HPDE6-E6E7 (cell line): ENCODE results near the gene BAIAP3.
A peak's percentile ranks its signal among the peaks of the same experiment; 100 is the strongest.

Source experiments
- DNase-seq: peaks from one replicate; pipeline ENCODE4 v3.0.0; 2011; ENCODE audit warnings: missing footprints; ENCODE audit errors: extremely low spot score

Gene BAIAP3

DNA sequence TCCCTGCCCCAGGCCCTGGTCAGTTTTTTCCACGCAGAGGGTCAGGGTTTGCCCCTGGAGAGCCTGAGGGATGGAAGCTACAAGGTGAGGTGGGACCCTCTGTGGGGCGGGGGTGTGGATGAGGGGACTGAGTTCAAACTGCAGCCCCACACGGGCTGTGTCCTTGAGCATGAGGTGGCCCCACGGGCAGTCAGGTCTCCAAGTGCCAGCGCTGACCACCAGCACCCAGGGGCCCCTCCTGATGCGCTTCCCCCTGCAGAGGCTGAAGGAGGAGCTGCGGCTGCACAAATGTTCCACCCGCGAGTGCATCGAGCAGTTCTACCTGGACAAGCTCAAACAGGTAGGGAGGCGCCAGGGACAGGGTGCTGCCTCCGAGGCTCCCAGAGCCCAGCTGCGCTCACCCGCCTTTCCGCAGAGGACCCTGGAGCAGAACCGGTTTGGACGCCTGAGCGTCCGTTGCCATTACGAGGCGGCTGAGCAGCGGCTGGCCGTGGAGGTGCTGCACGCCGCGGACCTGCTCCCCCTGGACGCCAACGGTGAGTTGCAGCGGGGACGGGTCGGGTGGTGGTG is 13.9 kb downstream of the BAIAP3 start:
- no peak for DNase-seq

DNA sequence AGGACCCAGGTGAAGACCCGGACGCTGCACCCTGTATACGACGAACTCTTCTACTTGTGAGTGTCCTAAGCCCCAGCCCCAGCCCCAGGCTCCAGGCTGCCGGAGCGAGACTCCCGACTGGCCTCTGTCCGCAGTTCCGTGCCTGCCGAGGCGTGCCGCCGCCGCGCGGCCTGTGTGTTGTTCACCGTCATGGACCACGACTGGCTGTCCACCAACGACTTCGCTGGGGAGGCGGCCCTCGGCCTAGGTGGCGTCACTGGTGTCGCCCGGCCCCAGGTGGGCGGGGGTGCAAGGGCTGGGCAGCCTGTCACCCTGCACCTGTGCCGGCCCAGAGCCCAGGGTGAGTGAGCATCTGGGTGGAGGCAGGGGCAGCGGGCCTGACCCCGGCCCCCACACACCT is 14.5 kb downstream of the BAIAP3 start:
- no peak for DNase-seq

DNA sequence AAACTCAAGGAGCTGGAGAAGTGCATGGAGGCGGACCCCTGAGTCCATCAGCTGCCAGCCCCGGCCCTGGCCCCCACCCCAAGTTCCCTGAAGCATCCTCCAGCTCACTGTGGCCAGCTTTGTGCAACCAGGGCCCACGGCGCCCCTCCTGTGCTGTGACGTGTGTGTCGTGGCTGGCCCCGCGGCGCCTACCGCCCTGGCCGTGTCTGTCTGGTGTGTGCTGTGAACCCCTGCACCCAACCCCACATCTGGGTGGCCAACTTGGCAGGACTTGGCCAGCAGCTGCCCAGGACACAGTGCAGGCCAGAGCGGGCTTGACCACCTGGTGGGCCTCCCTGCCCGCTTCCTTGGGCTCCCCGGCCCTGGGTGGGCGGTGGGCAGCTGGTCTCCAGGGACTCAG is 15.0 kb downstream of the BAIAP3 start:
- DNase-seq: no peak

DNA sequence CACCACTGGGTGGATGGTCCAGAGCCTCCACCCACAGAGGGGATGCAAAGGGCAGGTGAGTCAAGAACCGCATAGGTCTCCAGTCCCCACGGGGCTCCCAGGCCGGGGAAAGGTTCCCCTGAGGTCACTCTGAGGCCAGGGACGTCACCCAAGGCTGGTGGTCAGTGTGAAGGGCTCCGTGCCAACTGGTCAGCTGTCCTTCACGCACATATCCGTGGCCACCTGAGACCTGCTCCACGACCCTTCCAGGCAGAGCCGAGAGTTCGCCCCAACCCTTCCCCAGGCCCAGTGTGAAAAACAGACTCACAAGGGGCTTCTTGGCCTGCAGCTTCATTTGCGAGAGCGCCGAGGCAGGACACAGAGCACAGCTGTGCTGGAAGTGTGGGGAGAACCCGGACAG is 15.5 kb downstream of the BAIAP3 start:
- no peak for DNase-seq

DNA sequence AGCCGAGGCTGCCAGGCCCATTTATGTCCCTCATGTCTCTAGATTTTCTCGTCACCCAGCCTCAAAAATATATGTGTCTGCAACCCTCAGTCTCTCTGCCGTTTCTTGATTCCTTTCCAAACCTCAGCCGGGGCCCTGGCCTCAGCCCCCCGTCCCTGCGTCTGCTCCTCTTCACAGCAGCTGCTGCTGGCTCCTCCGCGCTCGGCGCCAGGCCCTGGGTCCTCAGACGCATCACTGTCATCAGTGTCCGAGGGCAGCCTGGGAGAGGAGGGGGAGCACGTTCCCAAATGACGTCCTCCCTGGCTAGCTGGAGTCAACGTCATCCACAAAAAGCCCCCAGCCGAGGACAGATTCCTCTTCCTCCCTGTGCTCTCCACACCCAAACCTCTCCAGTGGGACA is 15.9 kb downstream of the BAIAP3 start:
- DNase-seq: no peak

DNA sequence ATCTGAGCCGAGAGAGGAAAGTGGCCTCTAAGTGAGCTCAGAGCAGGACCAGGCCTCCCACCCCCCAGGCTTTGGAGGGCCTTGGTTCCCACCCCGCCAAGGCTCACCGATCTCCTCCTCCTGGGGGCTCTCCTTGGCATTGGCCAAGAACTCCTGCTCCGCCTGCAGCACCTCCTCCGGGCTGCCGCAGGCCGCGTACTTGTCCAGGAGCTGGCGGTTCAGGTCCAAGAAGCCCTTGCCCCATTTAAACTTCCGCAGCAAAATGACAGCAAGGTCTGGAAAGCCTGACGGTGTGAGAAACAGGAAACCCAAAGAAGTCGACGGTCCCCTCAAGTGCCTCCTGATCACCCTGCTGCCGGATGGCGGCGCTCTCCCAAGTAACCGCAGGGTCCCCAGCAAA is 16.5 kb downstream of the BAIAP3 start:
- DNase-seq: no peak

DNA sequence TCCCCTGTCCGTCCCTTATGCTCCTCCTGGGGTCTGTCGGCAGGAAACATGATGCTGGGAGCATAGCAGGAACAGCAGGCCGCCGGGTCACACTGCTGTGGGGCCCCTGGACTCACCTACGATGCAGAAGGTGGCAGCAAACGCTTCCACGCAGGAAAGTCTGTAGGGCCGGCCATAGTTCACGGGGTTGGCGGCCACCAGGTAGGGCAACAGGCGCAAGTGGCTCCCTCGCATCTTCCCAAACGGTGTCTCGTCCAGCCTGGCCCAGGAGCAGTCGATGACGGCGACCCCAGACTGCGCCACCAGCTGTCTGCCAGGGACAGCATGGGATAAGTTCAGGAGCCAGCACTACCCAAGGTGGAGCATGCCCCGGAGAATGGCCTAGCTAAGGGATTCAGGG is 17.2 kb downstream of the BAIAP3 start:
- DNase-seq: no peak

DNA sequence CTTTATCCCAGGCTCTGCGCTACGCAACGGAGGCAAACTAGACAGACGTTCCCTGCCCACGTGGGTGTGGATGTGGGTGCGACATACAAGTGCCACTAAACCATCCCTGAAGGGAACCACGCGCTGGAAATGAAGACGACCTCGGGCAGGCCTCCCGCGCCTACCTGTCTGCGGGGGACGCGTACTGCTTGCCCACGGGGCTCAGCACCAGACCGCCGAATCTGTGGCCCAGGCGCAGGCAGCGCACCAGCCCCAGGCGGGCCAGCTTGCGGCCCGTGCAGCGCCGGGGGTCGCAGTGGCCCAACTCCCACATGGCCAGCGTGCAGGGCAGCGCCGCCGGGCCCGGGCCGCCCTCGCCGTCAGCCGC is 17.8 kb downstream of the BAIAP3 start:
- no peak for DNase-seq

DNA sequence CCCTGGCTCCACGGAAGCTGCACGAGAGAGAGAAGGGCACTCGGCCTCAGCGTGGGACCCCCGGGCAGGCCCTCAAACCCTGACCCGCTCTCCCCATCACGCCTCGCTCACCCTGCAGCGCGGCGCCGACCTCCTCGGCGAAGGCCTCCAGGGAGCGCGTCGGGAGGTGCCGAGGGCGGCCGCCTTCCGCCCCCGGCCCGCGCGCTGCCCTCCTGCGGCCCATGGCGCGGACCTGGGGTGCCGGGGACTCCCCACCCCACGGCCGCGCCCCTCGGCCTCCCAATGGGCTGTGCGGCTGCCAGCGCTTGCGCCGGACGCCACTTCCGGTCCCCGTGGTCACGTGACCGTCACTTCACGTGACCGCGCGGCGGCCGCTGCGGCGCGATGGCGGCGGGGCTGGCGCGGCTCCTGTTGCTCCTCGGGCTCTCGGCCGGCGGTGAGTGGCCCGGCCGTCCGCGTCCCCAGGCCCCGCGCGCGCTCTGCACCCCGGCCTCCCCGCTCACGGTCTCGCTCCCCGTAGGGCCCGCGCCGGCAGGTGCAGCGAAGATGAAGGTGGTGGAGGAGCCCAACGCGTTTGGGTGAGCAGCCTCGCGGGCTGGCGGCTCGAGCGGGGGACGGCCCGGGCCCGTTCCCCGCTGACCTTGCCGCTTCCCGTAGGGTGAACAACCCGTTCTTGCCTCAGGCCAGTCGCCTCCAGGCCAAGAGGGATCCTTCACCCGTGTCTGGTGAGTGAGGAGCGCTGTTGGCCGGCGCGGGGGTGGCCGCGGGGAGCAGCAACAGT is 18.3 kb downstream of the BAIAP3 start, which contains the start of the genes GNPTG and TSR3:
TSS of gene GNPTG (plus strand) at position 350 of the 781 bp plus-strand sequence. CDS start at position 385, 35 bp downstream.
TSS of gene TSR3 (minus strand) at position 297 of the 781 bp plus-strand sequence. CDS start at position 223, 74 bp downstream.
- DNase-seq: peak; percentile 77

DNA sequence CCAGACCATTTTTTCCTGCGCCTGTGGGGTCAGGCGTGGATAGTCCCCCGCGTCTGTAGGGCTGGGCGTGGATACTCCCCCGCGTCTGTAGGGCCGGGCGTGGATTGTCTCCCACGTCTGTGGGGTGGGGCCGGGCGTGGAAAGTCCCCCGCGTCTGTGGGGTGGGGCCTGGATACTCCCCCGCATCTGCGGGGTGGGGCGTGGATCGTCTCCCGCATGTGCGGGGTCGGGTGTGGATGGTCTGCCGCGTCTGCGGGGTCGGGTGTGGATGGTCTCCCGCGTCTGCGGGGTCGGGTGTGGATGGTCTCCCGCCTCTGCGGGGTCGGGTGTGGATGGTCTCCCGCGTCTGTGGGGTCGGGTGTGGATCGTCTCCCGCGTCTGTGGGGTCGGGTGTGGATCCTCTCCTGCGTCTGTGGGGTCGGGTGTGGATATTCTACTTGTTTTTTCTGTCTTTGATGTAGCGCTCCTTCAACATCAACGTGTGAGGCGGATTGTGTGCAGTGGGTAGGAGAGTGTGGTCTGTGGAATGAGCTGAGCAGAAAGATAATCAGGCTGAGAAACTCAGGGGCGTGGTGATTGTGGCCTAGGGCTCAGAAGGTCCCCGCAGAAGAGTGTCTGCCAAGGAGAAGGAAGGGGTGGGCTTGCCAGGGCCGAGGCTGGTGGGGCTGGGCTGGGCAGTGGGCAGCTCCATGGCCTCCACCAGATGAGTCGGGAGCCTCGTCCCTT is 21.5 kb downstream of the BAIAP3 start:
- DNase-seq: no peak

DNA sequence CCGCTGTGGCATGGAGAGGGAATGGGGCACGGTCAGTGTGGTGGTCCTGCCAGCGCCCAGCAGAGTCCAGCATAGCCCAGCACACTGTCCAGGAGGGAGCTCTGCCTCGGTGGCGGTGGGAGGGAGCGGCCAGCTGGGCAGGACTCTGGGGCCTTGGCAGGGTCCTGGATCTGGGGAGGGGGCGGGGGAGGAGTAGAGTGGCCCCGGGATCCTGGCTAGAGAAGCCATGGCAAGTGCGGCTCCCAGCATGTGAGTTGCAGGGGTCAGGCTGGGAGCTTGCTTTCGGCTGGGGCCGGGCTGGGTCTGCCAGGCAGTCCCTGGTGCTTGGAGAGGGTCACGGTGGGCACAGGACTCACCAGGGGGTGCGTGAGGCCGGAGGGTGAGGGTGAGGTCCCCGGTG is 22.1 kb downstream of the BAIAP3 start:
- no peak for DNase-seq

DNA sequence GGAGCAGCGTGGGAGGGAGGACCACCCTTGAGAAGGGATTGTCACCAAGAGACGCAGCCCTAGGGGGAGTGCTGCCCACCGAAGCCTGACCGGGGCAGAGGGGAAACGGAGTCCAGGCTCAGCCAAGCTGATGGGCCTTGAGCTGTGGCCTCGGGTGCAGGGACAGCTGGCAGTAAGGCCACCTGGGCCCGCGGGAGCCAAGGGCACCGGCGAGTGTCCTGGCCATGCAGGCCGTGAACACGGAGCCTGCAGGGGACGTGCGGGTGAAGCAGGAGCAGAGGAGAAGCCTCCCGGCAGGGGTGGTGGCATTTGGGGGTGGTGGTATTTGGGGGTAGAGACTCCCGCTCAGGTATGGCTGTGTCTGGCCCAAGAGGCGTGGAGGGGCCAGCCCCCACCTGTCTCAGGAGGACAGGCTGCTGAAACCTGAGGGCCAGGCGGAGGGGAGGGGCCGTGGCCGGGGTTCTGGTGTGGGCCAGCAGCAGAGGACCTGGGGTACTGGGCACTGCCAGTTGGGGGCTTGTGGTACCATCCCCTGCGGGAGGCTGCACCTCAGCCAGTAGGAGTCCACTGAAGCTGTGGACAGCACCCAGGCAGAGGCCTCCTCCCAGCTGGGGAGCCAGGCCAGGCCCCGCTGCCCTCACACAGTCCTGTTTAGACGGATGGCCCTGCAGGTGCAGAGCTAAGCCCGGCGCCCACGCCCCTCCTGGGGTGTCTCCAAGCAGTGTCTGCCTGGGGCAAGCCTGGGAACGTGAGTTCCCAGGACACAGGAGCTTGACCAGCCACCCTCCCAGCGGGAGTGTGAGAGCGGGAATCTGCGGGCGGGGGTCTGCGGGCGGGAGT is 22.8 kb downstream of the BAIAP3 start:
- DNase-seq: no peak

DNA sequence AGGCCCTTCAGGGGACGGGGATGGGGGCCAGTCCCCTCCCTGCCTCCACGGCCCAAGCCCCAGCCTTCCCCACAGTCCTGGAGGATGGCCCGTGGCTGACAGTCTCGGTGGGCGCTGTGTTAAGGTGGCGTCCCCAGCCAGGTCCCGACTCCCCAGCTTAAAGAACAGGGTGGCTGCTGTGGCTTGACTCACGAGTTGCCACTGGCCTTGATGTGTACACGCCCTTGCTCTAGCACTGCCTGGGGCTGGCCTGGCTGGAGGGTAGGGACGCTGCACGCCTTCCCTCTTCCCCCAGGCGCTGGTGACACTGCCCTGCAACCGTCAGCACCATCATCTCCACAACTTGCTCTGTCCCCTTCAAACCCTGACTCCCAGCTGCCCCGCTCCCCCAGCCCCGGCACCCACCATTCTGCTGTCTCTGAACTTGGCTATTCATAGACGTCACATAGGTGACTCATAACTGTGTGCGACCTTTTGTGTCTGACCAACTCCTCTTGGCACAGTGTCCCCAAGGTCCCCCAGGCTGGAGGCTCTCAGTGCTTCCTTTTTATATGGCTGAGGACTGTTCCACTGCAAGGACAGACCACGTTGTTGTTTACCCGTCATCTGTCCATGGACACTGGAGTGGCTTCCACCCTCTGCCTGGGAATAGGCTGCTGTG is 24.6 kb downstream of the BAIAP3 start:
- DNase-seq: no peak

DNA sequence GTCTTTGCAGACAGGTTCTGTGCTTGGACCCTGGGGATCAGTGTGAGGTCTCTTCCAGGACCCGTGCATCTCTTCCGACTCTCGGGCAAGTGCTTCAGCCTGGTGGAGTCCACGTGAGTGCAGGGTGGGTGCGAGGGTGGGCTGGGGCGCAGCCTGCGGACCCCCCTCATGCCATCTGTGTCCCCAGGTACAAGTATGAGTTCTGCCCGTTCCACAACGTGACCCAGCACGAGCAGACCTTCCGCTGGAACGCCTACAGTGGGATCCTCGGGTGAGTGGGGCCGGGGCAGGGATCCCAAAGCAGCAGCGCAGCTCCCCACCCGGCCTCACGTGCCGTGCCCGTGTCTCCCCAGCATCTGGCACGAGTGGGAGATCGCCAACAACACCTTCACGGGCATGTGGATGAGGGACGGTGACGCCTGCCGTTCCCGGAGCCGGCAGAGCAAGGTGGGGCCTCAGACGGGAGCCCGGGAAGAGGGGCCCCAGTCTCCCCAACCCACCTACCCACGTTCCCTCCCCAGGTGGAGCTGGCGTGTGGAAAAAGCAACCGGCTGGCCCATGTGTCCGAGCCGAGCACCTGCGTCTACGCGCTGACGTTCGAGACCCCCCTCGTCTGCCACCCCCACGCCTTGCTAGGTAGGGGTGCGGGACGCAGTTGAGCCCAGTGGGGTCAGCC is 28.4 kb downstream of the BAIAP3 start:
- no peak for DNase-seq

DNA sequence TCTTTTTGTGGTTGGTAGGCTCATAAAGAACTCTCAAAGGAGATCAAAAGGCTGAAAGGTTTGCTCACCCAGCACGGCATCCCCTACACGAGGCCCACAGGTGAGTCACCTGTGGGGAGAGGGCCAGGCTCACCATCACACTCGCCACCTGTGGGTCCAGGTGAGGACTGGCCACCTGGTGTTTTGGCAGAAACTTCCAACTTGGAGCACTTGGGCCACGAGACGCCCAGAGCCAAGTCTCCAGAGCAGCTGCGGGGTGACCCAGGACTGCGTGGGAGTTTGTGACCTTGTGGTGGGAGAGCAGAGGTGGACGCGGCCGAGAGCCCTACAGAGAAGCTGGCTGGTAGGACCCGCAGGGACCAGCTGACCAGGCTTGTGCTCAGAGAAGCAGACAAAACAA is 29.4 kb downstream of the BAIAP3 start:
- DNase-seq: no peak

DNA sequence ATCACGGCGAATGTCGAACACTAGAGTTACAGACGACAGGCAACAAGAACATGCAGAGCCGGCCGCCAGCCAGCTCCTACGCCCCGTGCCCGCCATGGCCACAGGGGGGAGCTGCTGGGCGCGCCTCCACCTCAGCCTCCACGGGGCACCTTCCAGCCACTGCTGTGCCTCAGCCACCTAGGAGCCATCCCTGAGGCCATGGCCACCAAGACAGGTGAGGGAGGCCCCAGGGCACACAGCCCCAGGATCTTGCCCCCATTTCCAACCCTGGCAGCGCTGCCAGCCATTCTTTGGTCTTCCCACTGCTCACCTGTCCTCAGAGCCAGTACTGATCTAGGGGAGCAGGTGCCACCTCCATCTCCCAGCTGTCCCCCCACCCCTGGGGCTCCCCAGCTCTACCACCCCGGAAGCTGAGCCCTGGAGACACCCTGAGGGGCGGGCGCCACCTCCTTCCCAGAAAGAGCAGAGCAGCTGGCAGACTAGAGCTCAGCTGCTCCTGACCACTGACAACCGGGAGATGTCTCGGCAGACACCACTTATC is 30.1 kb downstream of the BAIAP3 start:
- peak; percentile 73 for DNase-seq

DNA sequence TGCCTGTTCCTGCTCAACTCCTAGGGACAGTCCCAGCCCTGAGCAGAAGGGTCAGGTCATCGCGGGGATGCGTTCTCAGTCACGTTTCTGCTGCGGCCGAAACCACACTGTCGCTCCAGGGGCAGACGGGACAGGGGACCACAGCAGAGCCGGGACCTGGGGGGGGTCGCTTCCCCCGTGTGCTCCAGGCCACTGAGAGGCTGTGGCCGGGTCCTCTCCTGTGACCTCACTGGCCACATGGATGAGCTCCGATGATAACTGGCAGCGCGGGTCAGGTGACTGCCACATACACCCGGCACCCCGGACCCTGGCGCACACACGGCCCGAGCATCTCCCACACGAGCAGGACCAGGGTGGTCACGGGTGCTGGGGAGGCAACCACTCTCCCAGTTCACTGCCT is 31.1 kb downstream of the BAIAP3 start:
- DNase-seq: no peak

DNA sequence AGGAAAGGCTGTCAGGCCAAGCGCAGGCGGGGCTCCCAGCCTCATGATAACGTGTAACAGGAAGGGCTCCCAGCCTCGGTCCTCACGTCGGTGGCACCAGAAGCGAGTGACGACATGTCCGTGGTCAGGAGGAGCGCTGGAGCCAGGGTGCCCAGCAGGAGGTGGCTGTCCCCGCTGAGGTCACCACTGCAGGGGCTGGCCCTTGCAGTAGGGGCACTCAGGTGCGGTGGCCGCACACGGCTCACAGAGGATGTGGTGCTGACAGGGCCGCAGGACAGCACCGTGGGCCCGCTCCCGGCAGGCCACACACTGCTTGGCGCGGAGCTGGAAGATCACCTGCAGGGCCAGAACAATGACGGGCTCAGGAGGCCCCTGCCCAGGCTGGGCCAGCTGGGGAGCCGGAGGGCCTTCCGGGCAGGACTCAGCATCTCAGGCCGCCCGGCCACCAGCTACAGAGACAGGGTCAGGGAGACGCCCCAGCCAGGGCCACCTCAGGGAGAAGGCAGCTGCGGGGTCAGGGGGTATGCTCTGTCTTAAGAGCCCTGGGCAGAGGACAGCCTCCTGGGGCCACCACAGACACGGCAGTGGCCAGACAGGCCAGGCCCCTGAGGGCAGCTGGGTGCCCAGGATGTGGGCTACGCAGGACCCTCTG is 32.7 kb downstream of the BAIAP3 start:
- no peak for DNase-seq

DNA sequence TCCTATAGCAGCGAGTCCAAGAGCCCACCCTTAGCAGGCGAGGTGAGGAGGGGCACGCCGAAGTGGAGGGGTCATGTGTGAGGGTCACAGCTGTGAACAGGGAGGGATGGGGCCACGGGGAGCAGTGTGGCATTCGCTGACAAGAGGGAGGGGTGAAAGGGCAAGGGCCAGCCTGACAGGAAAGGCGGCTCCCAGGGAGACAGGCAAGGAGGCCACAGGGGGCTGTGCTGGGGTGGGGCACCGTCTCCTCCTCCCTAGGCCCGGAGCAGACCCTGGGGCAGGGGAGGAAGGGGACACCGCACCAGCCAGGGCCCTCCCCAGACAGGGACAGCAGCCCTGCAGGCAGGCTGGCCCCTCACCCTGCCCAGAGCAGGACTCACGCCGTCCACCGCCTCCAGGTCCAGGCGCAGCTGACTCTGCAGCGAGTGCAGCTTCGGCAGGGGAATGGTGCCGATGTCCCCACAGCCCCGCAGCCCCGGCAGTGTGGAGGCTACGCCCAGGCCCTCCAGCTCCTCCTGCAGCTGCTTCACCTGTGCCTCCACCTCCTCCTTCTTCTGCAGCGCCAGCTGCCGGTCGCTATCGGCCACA is 33.4 kb downstream of the BAIAP3 start:
- no peak for DNase-seq
